ENCODE measurements around the gene MAP7.

MAP7 gene

GRCh38 chr6:136567688-136568087 is 17.5 kb upstream of the MAP7 start:
- TF ChIP-seq CTCF (IDR thresholded peaks at IDR 0.05): no peak

DNA sequence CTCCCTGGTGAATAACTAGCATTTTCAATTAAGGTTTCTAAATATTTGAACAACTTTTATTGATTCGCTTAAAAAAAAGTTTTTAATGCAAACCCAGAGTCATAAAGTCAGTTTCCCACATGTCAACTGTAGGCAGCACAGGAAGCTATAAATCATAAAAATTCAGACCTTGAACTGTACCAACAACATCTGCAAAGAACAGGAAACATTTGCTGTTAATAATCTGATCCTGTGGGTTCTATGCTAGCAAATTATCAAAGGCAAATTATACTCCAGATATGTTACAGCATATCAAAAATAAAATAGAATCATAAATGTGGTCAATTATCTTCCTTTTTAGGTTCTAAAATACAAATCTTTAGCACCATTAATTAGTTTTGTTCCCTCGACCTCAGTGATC is 16.6 kb upstream of the MAP7 start:
- no peak for TF ChIP-seq CTCF (IDR thresholded peaks at IDR 0.05)

DNA sequence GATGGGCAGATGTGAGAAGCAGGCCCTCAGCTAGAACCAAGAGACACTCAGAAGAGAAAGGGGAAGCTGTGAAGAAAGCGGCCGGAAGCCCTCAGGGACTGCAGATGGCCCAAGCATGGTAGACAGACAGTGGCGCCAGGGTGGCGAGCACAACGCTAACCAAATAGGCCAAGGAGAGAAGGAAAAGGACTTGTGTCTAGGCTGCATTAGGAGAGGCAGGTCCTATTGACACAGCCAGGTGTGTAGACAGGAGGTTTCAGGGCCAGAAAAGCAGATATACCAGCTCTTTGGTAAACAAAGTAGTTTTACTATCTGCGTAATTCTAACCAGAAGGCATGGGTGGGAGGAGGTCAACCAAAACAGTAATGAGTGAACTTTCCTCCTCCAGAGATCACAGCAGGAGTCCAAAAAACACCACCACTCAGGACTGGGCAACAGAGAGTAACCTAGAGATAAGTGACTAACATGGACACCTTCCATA is 15.8 kb upstream of the MAP7 start:
- TF ChIP-seq CTCF (IDR thresholded peaks at IDR 0.05): no peak

GRCh38 chr6:136564180-136564579 is 14.0 kb upstream of the MAP7 start:
- no peak for TF ChIP-seq CTCF (IDR thresholded peaks at IDR 0.05)

- no peak for TF ChIP-seq CTCF (IDR thresholded peaks at IDR 0.05)
These were observed 13.3 kb upstream of the MAP7 start for GRCh38 chr6:136563386-136564152.

DNA sequence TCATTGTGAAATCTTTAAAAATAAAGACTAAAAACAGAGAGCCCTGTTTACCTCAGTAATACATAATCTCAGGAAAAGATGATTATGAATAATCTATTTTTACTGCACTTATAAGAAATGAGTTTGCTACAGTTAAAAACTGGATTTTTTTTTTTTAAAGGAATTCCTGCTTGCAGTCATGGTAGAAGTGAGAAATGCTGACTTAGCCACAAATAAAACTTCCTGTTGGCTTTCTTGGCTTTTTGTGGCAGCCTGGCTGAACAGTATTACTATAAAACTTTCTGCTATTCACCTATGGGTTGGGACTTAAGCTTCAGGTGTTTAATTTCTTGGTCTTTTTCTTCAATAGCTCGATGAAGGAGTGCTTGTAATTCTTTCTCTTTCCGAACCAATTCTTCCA is 12.0 kb upstream of the MAP7 start:
- no peak for TF ChIP-seq CTCF (IDR thresholded peaks at IDR 0.05)

DNA sequence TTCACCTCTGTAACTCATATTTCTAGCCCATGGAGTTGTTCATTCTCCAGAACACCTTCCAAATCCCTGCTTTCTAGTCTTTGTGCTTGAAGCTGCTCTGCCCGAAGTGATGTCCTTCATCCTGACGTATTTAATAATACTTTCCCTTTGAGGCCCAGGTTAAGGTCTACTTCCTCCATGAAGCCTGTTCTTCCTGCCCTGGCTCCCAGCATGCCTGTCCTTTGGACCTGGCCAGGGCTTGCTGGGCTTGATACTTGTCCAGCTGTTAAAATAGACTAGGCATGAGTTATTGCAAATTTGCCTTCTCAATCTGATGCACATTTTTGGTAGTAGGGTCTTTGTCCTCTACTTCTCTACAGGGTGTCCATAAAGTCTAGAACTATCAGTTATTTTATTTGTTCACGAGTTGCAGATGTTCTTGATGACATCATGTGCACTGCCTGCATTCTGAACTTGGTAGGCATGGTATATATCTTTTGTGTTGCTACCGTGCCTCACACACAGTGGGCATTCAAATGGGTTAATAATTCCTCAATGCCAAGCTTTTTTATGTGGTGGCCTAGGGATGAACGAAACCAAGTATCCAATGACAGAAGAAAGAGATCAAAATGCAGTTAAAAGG is 3.1 kb upstream of the MAP7 start:
- no peak for TF ChIP-seq CTCF (IDR thresholded peaks at IDR 0.05)

Measured in LNCAP (cell line).